ENCODE results near the gene NDOR1.

Gene NDOR1

GRCh38 chr9:137221506-137222111, 16.1 kb downstream of the NDOR1 start:
- peak; percentile 70 for DNase-seq

- peak; percentile 51 for DNase-seq
These were observed 16.9 kb downstream of the NDOR1 start, which contains the start of gene RNF208 for GRCh38 chr9:137222190-137223077. RNF208 (minus strand) TSS chr9:137222240; CDS start chr9:137221212, 1,028 bp downstream.

DNA sequence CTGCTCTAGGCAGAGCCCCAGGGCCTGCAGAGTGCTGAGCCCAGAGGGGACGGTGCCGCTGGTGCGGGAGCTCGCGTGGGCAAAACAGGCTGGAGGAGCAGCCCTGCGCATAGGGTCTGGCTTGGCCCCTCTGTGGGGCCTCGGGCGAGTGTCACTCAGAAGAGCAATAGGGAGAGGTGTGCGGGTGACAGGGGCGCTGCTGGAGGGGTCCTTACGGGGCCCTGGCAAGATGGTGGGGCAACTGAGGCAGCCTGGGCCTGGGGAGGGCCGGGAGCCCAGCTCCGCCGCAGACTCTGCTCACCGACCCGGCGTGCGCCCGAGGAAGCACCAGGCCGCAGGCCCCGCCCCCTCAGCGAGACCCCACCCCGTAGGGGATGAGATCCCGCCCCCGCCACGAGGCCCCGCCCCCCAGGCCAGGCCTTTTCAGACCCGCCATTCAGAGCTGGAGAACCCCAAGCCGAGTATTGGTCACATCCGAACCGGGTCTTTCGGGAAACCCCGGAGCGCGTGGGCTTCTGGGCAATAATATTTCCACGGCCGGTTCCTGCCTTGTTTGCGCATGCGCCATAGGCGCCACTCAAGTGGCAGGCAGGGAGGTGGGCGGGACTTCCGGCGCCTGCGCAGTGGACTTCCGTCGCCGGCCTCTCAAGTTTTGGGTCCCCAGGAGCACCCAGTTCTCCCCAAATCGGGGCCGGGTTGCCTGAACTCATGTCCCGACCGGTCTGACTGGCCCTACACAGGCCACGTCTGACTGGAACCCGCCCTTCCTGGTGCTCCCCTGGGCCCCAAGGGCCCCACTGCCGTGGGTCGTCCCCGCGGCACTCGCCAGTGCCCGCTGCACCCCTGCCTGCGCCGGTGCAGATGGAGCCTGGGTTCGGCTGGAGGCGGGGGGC, 17.8 kb downstream of the NDOR1 start:
- peak; percentile 100 for DNase-seq

DNA sequence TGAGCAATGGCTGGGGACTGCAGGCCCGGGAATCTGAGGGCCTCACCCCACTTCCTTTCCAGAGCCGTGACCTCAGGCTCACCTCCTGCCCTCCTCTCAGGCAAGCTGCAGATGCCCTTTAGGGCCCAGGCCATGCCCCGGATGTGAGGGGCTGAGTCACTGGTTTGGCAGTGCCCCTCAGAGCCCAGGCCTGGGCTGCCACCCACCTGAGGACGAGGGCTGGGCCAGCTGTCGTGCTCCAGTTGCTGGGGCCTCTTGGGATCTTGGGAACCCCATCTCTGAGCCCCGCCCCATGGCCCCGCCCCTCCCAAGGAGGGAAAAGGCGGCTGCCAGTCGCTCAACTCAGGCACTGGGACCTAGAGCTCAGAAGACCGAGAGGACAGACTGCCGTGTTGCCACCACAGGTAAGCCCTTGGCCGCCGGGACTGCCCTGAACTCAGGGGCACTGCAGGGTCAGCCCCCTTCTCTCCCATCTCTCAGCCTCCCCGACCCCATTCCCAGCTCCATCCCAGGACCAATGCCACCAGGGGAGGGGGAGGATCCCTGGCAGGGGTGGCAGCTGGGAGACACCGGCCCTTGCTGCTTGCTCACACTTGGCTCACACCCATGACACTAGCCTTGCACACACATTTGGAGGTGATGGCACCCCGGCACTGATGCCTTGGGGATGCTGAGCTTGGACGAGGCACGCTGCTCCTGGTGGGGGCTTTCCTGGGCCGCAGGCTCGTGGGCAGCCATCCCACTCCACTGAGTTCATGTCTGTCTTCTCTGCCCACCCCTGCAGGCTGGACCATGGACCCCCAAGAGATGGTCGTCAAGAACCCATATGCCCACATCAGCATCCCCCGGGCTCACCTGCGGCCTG, 19.6 kb downstream of the NDOR1 start, which contains the start of gene CYSRT1:
Gene CYSRT1 (plus strand): TSS at position 345 of the 865 bp plus-strand sequence. CDS start 448 bp downstream, at position 793.
- DNase-seq = peak; percentile 97

DNA sequence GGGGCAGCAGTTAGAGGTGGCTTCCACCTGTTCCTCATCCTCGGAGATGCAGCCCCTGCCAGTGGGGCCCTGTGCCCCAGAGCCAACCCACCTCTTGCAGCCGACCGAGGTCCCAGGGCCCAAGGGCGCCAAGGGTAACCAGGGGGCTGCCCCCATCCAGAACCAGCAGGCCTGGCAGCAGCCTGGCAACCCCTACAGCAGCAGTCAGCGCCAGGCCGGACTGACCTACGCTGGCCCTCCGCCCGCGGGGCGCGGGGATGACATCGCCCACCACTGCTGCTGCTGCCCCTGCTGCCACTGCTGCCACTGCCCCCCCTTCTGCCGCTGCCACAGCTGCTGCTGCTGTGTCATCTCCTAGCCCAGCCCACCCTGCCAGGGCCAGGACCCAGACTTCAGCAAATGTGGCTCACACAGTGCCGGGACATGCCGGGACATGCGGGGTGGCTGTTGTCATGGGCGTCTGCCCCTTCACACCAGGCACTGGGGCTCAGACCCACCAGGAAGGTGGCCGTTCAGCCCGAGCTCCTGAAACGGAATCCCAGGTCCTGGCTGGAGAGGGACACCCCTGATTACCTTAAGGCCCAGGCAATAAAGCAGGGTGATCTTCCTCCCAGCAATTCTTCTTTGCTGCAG, 20.3 kb downstream of the NDOR1 start:
- DNase-seq = no peak

- DNase-seq = no peak
These were observed 21.0 kb downstream of the NDOR1 start for GRCh38 chr9:137226338-137227053.

GRCh38 chr9:137227054-137227852, 21.8 kb downstream of the NDOR1 start, which contains the start of gene RNF224:
RNF224 (plus strand) TSS chr9:137227502; CDS start chr9:137228336, 834 bp downstream.
- DNase-seq = peak; percentile 92

- no peak for DNase-seq
These were observed 22.5 kb downstream of the NDOR1 start for GRCh38 chr9:137227853-137228505.

DNA sequence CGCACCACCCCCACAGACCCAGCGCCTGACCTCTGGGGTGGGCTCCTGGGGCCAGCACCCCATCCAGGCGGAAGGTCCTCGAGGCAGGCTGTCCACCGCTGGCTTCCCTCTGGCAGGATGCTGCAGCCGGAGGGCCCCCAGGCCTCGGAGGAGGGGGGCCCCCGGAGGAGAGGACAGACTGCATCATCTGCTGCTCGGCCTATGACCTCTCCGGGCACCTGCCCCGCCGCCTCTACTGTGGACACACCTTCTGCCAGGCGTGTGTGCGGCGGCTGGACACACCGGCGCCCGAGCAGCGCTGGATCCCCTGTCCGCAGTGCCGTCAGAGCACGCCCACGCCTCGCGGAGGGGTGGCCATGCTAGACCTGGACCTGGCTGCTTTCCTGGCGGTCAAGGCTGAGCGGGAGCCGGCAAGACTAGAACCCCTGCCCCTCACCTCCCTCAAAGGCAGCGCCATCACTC, 23.0 kb downstream of the NDOR1 start:
- DNase-seq = no peak

GRCh38 chr9:137228968-137229896, 23.7 kb downstream of the NDOR1 start:
- DNase-seq = no peak

DNA sequence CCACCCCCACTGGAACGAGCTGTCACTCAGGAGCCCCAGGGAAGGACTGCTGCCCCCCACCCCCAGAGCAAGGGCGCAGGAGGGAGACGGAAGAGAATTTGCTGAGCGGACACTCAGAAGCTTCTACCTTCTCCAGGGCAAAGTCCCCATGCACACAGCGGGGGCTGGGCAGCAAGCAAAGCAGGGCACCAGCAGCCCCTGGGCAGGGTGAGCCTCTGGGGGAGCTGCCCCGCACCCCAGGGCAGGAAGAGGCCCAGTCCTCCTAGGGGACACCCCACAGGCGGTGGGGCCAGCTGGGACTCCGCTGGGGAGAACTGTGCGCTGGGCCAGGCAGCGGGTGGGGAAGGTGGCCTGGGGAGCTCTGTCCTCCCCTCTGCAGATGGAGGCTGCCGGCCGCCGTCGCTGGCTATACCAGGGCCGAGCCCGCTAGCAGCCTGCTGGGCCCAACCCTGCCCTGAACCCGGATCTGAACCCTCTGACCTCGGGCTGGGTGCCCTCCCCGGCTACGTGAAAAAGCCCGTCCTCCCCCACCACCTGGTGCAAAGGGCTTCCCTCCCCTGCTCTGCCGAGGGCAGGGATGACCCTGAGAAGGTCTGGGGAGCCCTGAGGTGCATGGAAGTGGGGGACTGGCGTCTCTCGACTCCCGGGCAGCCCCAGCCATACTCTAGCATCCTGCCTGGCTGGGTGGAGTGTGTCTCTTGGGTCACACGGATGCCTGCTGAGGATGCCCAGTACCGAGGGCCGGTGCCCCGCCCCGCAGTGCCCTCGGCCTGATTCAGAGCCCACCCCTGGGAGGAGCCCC, 24.6 kb downstream of the NDOR1 start:
- DNase-seq = no peak

- DNase-seq = no peak
These were observed 25.3 kb downstream of the NDOR1 start, which contains the start of gene SLC34A3 for GRCh38 chr9:137230705-137231371. SLC34A3 (plus strand) TSS chr9:137230901; CDS start chr9:137231703, 802 bp downstream.

GRCh38 chr9:137231372-137232039, 26.0 kb downstream of the NDOR1 start:
- no peak for DNase-seq

DNA sequence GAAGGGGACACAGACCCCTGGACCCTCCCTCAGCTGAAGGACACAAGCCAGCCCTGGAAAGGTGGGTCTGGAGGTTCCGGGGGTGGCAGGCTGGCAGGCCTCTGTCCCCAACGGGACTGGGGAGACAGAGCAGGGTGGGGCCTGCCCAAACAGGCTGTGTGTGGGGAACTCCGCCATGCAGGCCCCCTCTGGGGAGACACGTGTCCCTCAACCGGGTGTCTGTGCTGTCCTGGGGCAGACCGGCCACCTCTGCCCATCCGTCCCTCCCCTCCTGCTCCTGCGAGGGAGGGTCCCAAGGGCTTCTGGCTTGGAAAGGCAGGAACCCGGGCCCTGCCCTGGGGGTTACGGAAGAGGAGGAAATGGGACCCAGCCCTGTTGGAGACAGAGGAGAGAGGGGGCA, 26.6 kb downstream of the NDOR1 start:
- DNase-seq = no peak

GRCh38 chr9:137232510-137232909, 27.0 kb downstream of the NDOR1 start:
- DNase-seq = no peak
